Breast epithelium (tissue), 3 donors: ENCODE measurements around the gene CMPK2.
A peak's percentile ranks its signal among the peaks of the same experiment; 100 is the strongest.

Experiments used
- POLR2A ChIP-seq: fragments of 450-650 bp; IDR thresholded peaks from one replicate; pipeline ENCODE4 v1.6.1; 2016; ENCODE audit warnings: antibody characterized with exemption, mild to moderate bottlenecking, moderate library complexity
- TF ChIP-seq, protein P1 (sequence below), 3 donors: fragments of 450-650 bp; IDR thresholded peaks; one replicate each; pipeline ENCODE4 v1.5.1; 2016 to 2017; ENCODE audit warnings: antibody characterized with exemption in 3 of 3, mild to moderate bottlenecking in 3 of 3, moderate library complexity in 3 of 3

DNA sequence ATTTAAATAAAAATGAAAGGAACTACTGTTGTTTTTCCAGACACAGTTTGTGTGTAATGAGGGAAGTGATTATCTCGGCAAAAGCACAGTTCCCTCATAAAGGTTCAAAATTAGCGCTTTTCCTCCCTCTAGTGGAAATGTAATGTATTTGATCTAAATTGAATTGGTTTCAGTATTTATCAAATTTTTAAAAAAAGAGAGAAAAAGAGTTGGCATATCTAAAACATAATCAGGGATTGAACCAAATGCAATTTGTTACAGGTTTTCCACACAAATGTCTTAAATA is 37.5 kb downstream of the CMPK2 start:
- no peak for TF ChIP-seq POLR2A
- TF ChIP-seq, protein P1, sequence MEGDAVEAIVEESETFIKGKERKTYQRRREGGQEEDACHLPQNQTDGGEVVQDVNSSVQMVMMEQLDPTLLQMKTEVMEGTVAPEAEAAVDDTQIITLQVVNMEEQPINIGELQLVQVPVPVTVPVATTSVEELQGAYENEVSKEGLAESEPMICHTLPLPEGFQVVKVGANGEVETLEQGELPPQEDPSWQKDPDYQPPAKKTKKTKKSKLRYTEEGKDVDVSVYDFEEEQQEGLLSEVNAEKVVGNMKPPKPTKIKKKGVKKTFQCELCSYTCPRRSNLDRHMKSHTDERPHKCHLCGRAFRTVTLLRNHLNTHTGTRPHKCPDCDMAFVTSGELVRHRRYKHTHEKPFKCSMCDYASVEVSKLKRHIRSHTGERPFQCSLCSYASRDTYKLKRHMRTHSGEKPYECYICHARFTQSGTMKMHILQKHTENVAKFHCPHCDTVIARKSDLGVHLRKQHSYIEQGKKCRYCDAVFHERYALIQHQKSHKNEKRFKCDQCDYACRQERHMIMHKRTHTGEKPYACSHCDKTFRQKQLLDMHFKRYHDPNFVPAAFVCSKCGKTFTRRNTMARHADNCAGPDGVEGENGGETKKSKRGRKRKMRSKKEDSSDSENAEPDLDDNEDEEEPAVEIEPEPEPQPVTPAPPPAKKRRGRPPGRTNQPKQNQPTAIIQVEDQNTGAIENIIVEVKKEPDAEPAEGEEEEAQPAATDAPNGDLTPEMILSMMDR (IDR thresholded peaks at IDR 0.05) = peak; percentile 16 to 38 (median 30)
